Adrenal gland (tissue), 12 donors: ENCODE results near the gene NR6A1. TPM values are rescaled to one million over a fixed set of nuclear protein-coding genes. Genes with fewer than 3 reads are reported as not detected.
A peak's percentile ranks its signal among the peaks of the same experiment; 100 is the strongest.

Experiments used
- DNase-seq, 7 donors: peaks; one replicate each; pipeline ENCODE4 v3.0.0-alpha.2; 2019 to 2020
- H3K27ac ChIP-seq, 5 donors: fragments of 200-600 bp; sonication (generic) in 4 of 5; 1 replicate in 3 of 5; 2 replicates in 2 of 5; pipeline versions ENCODE4 v1.5.1 to v1.8.0; 2016 to 2020; ENCODE audit warnings: mild to moderate bottlenecking in 1 of 5
- H3K27me3 ChIP-seq: fragments of 200-600 bp; 2 replicates; pipeline ENCODE4 v1.8.0; 2021
- H3K36me3 ChIP-seq, 2 donors: fragments of 200-600 bp; replicated peaks in 1 of 2; 1 replicate in 1 of 2; 2 replicates in 1 of 2; pipeline versions ENCODE4 v1.5.1 to v1.8.0; 2018 to 2022
- H3K4me1 ChIP-seq, 2 donors: fragments of 200-600 bp; replicated peaks in 1 of 2; 1 replicate in 1 of 2; 2 replicates in 1 of 2; pipeline versions ENCODE4 v1.5.1 to v1.8.0; 2018 to 2021
- H3K4me3 ChIP-seq, 4 donors: fragments of 200-600 bp; sonication (generic) in 3 of 4; one replicate each; pipeline ENCODE4 v1.5.1; 2016 to 2018
- H3K9me3 ChIP-seq, 3 donors: fragments of 200-600 bp; sonication (generic) in 1 of 3; replicated peaks in 1 of 3; 1 replicate in 2 of 3; 2 replicates in 1 of 3; pipeline versions ENCODE4 v1.5.1 to v1.8.0; 2016 to 2021
- POLR2A ChIP-seq, 2 donors: fragments of 450-650 bp; IDR thresholded peaks; one replicate each; pipeline ENCODE4 v1.6.1; 2017; ENCODE audit warnings: antibody characterized with exemption in 2 of 2, mild to moderate bottlenecking in 2 of 2, moderate library complexity in 1 of 2
- WGBS, 4 donors: extraction: QIAGEN DNeasy Blood & Tissue Kit in 2 of 4; methylation state at CpG; one replicate each; pipeline versions ENCODE4 v1.1.5 to v1.1.7; 2013 to 2017; 5-methylcytosine and 5-hydroxymethylcytosine counted together
- intact Hi-C, 2 donors: fragments of 100-400 bp; cut with DNase I; formaldehyde crosslinking; loops; one replicate each; pipeline versions ENCODE4 v1.14.1 to v1.15.0; 2022 to 2023
- polyA plus RNA-seq, 3 donors: library from polyadenylated mRNA; stranded (reverse); fragments of 200-250 nt in 2 of 3; fragments of 350-450 nt in 1 of 3; fragmentation: Illumina TruSeq in 1 of 3; extraction: RNeasy Lipid Tissue Mini Kit (QIAGEN cat#74804) in 1 of 3; gene quantifications; one replicate each; pipeline ENCODE4 v1.2.3, GENCODE V29; 2013 to 2014
- total RNA-seq, 9 donors: library from RNA; depleted of rRNA in 4 of 9; stranded (reverse); fragments of >200 nt in 4 of 9; fragments of 120-200 nt in 1 of 9; fragmentation: NEBNext Ultra II Directional in 1 of 9; extraction: Animal tissue kit (Norgen Biotek cat#: 25700) in 1 of 9; gene quantifications; one replicate each; pipeline versions ENCODE4 v1.1.0 to v1.2.4, GENCODE V29; 2013 to 2023
- TF ChIP-seq, protein P1 (sequence below), 6 experiments: fragments of 450-650 bp in 4 of 6; fragments of 200-600 bp in 2 of 6; sonication (generic) in 1 of 6; IDR thresholded peaks; 1 replicate in 5 of 6; 2 replicates in 1 of 6; pipeline versions ENCODE4 v1.5.1 to v1.8.0; 2016 to 2021; ENCODE audit warnings: antibody characterized with exemption in 6 of 6, mild to moderate bottlenecking in 2 of 6, moderate library complexity in 1 of 6
- donor health status: healthy with polysubstance abuse.
- donor health status: Bipolar disorder and iron deficiency.
- donor health status: DM: yes; HTN: yes; CAD: no.
- donor health status: DM: no; HTN: no; CAD: no.
- donor health status: DM: no; HTN: no; CAD: no.
- donor health status: DM: yes; HTN: yes; CAD: no.

Gene NR6A1
- total and polyA plus RNA-seq, 12 donors, result 0.46 to 9.8 (median 1.5) TPM

DNA sequence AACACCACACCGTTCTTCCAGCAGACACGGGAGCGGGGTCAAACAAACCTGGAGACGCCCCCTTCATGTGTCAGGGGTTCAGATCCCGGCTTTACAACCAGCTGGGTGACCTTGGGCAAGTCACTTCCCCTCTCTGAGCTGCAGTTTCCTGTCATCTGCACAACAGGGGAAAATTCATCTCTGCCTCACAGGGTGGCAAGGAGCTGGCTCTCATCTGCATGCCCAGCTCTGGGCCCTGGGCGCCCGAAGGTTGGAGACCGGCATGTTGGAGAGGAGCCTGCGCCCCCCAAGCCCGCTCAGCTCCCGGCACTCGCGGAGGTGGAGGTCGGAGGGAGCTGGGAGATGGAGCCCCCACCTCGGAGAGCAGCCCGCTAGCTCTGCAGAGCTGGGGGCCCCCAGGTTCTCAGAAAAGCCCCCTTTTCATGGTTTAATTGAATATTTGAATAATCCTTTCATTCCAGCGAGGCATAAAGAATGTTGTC lies 284.3 kb downstream of the NR6A1 start:
- Histone ChIP-seq H3K4me3 (no peak overlapping the region), H3K27ac (peak overlapping the region in 1 of 5 donors; percentile 68), H3K36me3 (no peaks in the 10 kb centered on the region), H3K27me3 (no peaks in the 10 kb centered on the region), H3K4me1 (peaks cover 16 to 18% of the 10 kb centered on the region in 2 donors), H3K9me3 (no peaks in the 10 kb centered on the region)
- 58 to 70% (median 63%) methylated on average over 10 to 17 of the region's 17 CpGs for WGBS, 4 donors
- intact Hi-C loops, result no loop called here
- TF ChIP-seq POLR2A (IDR thresholded peaks at IDR 0.05), result no peak
- TF ChIP-seq, protein P1, sequence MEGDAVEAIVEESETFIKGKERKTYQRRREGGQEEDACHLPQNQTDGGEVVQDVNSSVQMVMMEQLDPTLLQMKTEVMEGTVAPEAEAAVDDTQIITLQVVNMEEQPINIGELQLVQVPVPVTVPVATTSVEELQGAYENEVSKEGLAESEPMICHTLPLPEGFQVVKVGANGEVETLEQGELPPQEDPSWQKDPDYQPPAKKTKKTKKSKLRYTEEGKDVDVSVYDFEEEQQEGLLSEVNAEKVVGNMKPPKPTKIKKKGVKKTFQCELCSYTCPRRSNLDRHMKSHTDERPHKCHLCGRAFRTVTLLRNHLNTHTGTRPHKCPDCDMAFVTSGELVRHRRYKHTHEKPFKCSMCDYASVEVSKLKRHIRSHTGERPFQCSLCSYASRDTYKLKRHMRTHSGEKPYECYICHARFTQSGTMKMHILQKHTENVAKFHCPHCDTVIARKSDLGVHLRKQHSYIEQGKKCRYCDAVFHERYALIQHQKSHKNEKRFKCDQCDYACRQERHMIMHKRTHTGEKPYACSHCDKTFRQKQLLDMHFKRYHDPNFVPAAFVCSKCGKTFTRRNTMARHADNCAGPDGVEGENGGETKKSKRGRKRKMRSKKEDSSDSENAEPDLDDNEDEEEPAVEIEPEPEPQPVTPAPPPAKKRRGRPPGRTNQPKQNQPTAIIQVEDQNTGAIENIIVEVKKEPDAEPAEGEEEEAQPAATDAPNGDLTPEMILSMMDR (IDR thresholded peaks at IDR 0.05), result no peak
- peak in 1 of 7 donors; percentile 10 for DNase-seq

DNA sequence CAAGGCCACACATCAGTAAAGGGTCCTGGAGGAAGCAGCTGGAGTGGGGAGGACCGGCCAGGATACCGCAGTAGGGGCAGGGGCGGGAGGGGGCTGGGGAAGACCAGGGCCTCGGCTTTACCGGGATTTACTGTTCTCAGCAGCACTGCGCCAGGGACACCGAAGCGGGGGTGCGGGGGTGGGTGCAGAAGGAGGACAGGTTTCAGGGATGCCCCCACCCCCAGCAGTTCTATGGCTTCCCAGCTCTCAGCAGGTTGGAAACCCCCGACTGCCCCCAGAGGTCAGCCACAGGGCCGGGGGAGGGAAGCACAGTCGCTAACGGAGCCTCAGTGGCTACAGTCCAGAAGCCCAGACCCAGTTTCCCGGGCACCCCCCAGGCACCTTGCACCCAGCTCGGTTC lies 285.2 kb downstream of the NR6A1 start:
- Histone ChIP-seq H3K4me3 (no peak overlapping the region), H3K9me3 (no peaks in the 10 kb centered on the region), H3K27ac (peak overlapping the region in 1 of 5 donors; percentile 34), H3K36me3 (no peaks in the 10 kb centered on the region), H3K27me3 (no peaks in the 10 kb centered on the region), H3K4me1 (peaks cover 16 to 20% of the 10 kb centered on the region in 2 donors)
- TF ChIP-seq, protein P1 (IDR thresholded peaks at IDR 0.05), result no peak
- no peak for TF ChIP-seq POLR2A (IDR thresholded peaks at IDR 0.05)
- 46 to 67% (median 63%) methylated on average over 3 to 15 of the region's 15 CpGs for WGBS, 4 donors
- no peak for DNase-seq
- intact Hi-C loops, result no loop called here

DNA sequence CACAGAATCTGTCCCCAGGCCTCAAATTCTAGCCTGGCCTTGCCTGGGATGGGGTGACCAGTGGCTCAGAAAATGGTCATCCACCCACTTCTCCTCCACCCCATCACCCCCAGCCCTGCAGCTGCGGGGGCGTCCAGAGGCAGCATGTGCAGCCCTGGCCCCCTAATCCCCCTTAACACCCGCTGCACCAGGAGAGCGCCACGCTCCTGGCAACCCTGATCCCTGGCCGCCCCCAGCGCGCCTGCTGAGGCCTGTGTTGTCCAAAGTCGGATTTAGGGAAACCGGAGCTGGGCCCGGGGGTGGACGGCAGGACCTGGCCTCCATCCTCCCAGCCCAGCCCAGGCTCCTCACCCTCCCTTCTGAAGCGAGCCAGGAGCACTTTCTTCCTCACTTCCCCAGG lies 285.9 kb downstream of the NR6A1 start:
- H3K27me3 ChIP-seq, result no peaks in the 10 kb centered on the region
- TF ChIP-seq, protein P1 (IDR thresholded peaks at IDR 0.05), result no peak
- TF ChIP-seq POLR2A (IDR thresholded peaks at IDR 0.05), result no peak
- no peaks in the 10 kb centered on the region for H3K36me3 ChIP-seq
- no peak overlapping the region for H3K4me3 ChIP-seq
- peaks cover 19 to 23% of the 10 kb centered on the region in 2 donors for H3K4me1 ChIP-seq
- no peaks in the 10 kb centered on the region for H3K9me3 ChIP-seq
- WGBS, 4 donors, result 76 to 96% (median 84%) methylated on average over 4 to 13 of the region's 13 CpGs
- DNase-seq, result peak in 2 of 7 donors; percentile 10 to 14
- H3K27ac ChIP-seq, result no peak overlapping the region
- intact Hi-C loops, result no loop called here

DNA sequence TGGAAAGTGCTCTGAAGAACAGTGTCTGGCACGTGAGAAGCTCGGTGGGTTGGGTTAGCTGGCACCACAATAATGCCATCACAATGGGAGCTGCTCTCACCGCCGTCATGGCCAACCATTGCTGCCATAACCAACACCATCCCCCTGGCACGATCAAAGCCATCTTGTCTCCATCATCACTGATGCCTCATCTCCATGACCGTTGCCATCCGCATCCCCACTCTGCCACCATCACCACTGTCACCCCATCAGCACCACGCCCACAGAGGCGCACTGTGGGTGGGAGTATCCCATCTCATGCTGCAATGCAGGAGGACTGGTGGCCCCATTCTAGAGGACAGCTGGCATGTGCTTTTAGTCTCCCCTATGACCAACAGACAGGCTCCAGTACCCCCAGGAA lies 287.6 kb downstream of the NR6A1 start:
- Histone ChIP-seq H3K4me3 (no peak overlapping the region), H3K27ac (no peak overlapping the region), H3K9me3 (no peaks in the 10 kb centered on the region), H3K27me3 (no peaks in the 10 kb centered on the region), H3K36me3 (no peaks in the 10 kb centered on the region), H3K4me1 (peaks cover 9 to 13% of the 10 kb centered on the region in 2 donors)
- TF ChIP-seq, protein P1 (IDR thresholded peaks at IDR 0.05), result no peak
- TF ChIP-seq POLR2A (IDR thresholded peaks at IDR 0.05), result no peak
- intact Hi-C loops, result no loop called here
- WGBS, 4 donors, result 91 to 95% (median 94%) methylated on average over 9 of the region's 9 CpGs
- DNase-seq, result peak in 5 of 7 donors; percentile 7 to 24 (median 14)
